Peyer's patch (tissue), 4 donors: ENCODE measurements around the gene SPG7.

Experiments
- POLR2A ChIP-seq, 2 donors: fragments of 450-650 bp; IDR thresholded peaks; one replicate each; pipeline ENCODE4 v1.5.1; 2017; ENCODE audit warnings: antibody characterized with exemption in 2 of 2, mild to moderate bottlenecking in 2 of 2, moderate library complexity in 2 of 2
- TF ChIP-seq, protein P1 (sequence below), 6 experiments: fragments of 450-650 bp in 4 of 6; fragments of 200-600 bp in 2 of 6; sonication (generic) in 1 of 6; IDR thresholded peaks; one replicate each; pipeline ENCODE4 v1.5.1; 2017 to 2019; ENCODE audit warnings: antibody characterized with exemption in 6 of 6, mild to moderate bottlenecking in 3 of 6, moderate library complexity in 1 of 6

DNA sequence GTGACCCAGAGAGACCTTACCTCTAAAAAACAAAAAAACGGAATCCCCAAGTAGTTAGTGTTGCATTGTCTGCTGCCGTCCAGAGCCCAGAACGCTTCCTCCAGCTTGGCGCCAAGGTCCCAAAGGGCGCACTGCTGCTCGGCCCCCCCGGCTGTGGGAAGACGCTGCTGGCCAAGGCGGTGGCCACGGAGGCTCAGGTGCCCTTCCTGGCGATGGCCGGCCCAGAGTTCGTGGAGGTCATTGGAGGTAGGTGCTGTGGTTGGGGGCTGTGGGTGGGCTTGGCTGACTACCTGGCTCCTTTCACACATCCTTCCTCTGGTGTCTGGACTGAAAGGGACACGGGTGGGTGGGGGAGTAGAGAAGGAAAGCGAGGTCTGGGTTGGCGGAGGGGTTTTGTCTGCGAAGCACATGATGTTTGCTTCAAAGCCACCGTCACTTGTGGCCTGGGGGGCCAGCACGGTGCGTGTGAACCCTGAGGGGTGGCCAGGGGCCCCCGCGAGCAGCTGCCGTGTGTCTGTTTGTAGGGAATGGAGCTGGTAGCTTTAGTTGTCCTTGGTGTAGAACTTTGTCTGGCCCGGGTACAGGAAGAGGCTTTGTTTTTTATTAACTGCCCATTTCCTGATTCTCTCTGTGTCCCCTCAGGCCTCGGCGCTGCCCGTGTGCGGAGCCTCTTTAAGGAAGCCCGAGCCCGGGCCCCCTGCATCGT lies 23.8 kb downstream of the SPG7 start:
- no peak for TF ChIP-seq POLR2A (IDR thresholded peaks at IDR 0.05)
- TF ChIP-seq, protein P1, sequence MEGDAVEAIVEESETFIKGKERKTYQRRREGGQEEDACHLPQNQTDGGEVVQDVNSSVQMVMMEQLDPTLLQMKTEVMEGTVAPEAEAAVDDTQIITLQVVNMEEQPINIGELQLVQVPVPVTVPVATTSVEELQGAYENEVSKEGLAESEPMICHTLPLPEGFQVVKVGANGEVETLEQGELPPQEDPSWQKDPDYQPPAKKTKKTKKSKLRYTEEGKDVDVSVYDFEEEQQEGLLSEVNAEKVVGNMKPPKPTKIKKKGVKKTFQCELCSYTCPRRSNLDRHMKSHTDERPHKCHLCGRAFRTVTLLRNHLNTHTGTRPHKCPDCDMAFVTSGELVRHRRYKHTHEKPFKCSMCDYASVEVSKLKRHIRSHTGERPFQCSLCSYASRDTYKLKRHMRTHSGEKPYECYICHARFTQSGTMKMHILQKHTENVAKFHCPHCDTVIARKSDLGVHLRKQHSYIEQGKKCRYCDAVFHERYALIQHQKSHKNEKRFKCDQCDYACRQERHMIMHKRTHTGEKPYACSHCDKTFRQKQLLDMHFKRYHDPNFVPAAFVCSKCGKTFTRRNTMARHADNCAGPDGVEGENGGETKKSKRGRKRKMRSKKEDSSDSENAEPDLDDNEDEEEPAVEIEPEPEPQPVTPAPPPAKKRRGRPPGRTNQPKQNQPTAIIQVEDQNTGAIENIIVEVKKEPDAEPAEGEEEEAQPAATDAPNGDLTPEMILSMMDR (IDR thresholded peaks at IDR 0.05): no peak
